ENCODE results near the gene LIPC. TPM values are rescaled to one million over a fixed set of nuclear protein-coding genes. Genes with fewer than 3 reads are reported as not detected.
A peak's percentile ranks its signal among the peaks of the same experiment; 100 is the strongest.

LIPC gene
- total and polyA plus RNA-seq, 9 of the 15 experiments (the other 6 are each of a cell fraction or from before 2014, with no cell fraction given) = 0.07 to 0.41 (median 0.11) TPM; not detected in 2

GRCh38 chr15:58574631-58575030, 142.8 kb downstream of the LIPC start:
- DNase-seq (ENCODE audit: extremely low read depth in 1 of 4, low spot score in 3 of 4) (no peak), FAIRE-seq (no peak), ATAC-seq (no peak)
- in situ Hi-C loops (cut with MboI) = no loop called here
- TF ChIP-seq SETDB1 (IDR thresholded peaks at IDR 0.05; ENCODE audit: low read length) = no peak
- no peak for TF ChIP-seq MXD1 (CRISPR knock-in tag; IDR thresholded peaks at IDR 0.05; ENCODE audit: borderline replicate concordance, poor library complexity, severe bottlenecking)
- TF ChIP-seq, protein P1, sequence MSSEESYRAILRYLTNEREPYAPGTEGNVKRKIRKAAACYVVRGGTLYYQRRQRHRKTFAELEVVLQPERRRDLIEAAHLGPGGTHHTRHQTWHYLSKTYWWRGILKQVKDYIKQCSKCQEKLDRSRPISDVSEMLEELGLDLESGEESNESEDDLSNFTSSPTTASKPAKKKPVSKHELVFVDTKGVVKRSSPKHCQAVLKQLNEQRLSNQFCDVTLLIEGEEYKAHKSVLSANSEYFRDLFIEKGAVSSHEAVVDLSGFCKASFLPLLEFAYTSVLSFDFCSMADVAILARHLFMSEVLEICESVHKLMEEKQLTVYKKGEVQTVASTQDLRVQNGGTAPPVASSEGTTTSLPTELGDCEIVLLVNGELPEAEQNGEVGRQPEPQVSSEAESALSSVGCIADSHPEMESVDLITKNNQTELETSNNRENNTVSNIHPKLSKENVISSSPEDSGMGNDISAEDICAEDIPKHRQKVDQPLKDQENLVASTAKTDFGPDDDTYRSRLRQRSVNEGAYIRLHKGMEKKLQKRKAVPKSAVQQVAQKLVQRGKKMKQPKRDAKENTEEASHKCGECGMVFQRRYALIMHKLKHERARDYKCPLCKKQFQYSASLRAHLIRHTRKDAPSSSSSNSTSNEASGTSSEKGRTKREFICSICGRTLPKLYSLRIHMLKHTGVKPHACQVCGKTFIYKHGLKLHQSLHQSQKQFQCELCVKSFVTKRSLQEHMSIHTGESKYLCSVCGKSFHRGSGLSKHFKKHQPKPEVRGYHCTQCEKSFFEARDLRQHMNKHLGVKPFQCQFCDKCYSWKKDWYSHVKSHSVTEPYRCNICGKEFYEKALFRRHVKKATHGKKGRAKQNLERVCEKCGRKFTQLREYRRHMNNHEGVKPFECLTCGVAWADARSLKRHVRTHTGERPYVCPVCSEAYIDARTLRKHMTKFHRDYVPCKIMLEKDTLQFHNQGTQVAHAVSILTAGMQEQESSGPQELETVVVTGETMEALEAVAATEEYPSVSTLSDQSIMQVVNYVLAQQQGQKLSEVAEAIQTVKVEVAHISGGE (CRISPR knock-in tag; IDR thresholded peaks at IDR 0.05) = no peak
- Histone ChIP-seq H3K9me3 (replicated peaks; ENCODE audit: control insufficient read depth, insufficient read depth, low read depth, low read length) (no peaks in the 10 kb centered on the region; the same call in 1 of the 2 replicates), H4K20me1 (replicated peaks; ENCODE audit: control insufficient read depth, insufficient read depth, low read length) (no peaks in the 10 kb centered on the region), H3K4me1 (replicated peaks in 1 of 2; ENCODE audit: control insufficient read depth in 2 of 2, insufficient read depth in 2 of 2, low read length in 2 of 2) (no peaks in the 10 kb centered on the region; a peak in 1 of 5 replicates), H3K27me3 (ENCODE audit: control insufficient read depth in 2 of 2, insufficient read depth in 2 of 2, low read length in 2 of 2) (no peaks in the 10 kb centered on the region), H3K4me3 (no peak overlapping the region), H3K36me3 (ENCODE audit: control insufficient read depth, insufficient read depth, low read length) (no peaks in the 10 kb centered on the region), H3K79me2 (ENCODE audit: control insufficient read depth, insufficient read depth, low read length) (no peaks in the 10 kb centered on the region), H3K9me1 (ENCODE audit: control insufficient read depth, insufficient read depth, low read length) (no peaks in the 10 kb centered on the region), H3K9ac (ENCODE audit: insufficient read depth in 1 of 2, low read depth in 2 of 2, low read length in 2 of 2) (no peak overlapping the region), H3K27ac (ENCODE audit: extremely low read depth, low read depth, low read length) (no peak overlapping the region), H2AFZ (ENCODE audit: low read depth, low read length) (0 out of 2 replicates have a peak overlapping the region, but pooled peaks have one; percentile 14), H3K4me2 (ENCODE audit: insufficient read depth, low read length) (no peak overlapping the region)
- BruUV-seq (replicated peaks) = no TSS peak
- POLR2A ChIA-PET = interaction anchor here (0.5 to 3.6 kb wide), 5 partner anchors 10 to 543 kb away, joined by 3 to 21 read pairs (median 3); no protein-coding TSS in a partner anchor
- intact Hi-C loops (cut with micrococcal nuclease) = no loop called here
- CTCF ChIA-PET (ENCODE audit: low intra/inter-chr PET ratio) = no interaction called here
- WGBS (ENCODE audit: insufficient coverage, low coverage, missing lambda C conversion rate) = 58% methylated on average over 4 of the region's 4 CpGs
